22Rv1 (cell line): Measurements from ENCODE around the gene TTLL5.

Experiments used
- H3K27ac ChIP-seq: fragments of 450-650 bp; 2 replicates; pipeline ENCODE4 v1.5.1; 2017
- CTCF ChIP-seq: fragments of 450-650 bp; IDR thresholded peaks from 2 replicates; pipeline ENCODE4 v1.5.1; 2017; ENCODE audit warnings: mild to moderate bottlenecking
- ZFX ChIP-seq: fragments of 450-650 bp; IDR thresholded peaks from 2 replicates; pipeline ENCODE4 v1.6.1; 2017; ENCODE audit warnings: antibody characterized with exemption, borderline replicate concordance

Gene TTLL5

GRCh38 chr14:75989134-75989533 lies 328.1 kb downstream of the TTLL5 start:
- no peak overlapping the region for H3K27ac ChIP-seq
- TF ChIP-seq CTCF (no peak), ZFX (no peak)

- TF ChIP-seq ZFX, result no peak
- TF ChIP-seq CTCF, result no peak
- H3K27ac ChIP-seq, result no peak overlapping the region
Observed at GRCh38 chr14:75990297-75990696, 329.3 kb downstream of the TTLL5 start.

- H3K27ac ChIP-seq, result no peak overlapping the region
- TF ChIP-seq CTCF (no peak), ZFX (no peak)
Observed at GRCh38 chr14:75991753-75992152, 330.7 kb downstream of the TTLL5 start.

- H3K27ac ChIP-seq, result no peak overlapping the region
- TF ChIP-seq ZFX (no peak), CTCF (no peak)
Observed at GRCh38 chr14:75993567-75994041, 332.6 kb downstream of the TTLL5 start.

- H3K27ac ChIP-seq, result no peak overlapping the region
- TF ChIP-seq CTCF, result no peak
- TF ChIP-seq ZFX, result no peak
Observed at GRCh38 chr14:75995372-75996041, 334.5 kb downstream of the TTLL5 start.

- no peak overlapping the region for H3K27ac ChIP-seq
- TF ChIP-seq CTCF (no peak), ZFX (no peak)
Observed at GRCh38 chr14:75996488-75996887, 335.4 kb downstream of the TTLL5 start.

GRCh38 chr14:75999511-76000190 lies 338.6 kb downstream of the TTLL5 start:
- H3K27ac ChIP-seq, result no peak overlapping the region
- TF ChIP-seq ZFX, result no peak
- TF ChIP-seq CTCF, result no peak
